ENCODE measurements around the gene C6. TPM values are rescaled to one million over a fixed set of nuclear protein-coding genes. Genes with fewer than 3 reads are reported as not detected.

C6 gene
- total and polyA plus RNA-seq, 10 of the 15 experiments (the other 5 are each of a cell fraction or from before 2014, with no cell fraction given), result 0.31 TPM; not detected in 9

GRCh38 chr5:41256400-41256799, 43.1 kb upstream of the C6 start:
- SMC1A ChIA-PET (ENCODE audit: uncharacterized antibody, unreplicated experiment), result no interaction called here
- no peaks in the 10 kb centered on the region for H3K9me3 ChIP-seq (replicated peaks; ENCODE audit: control insufficient read depth, insufficient read depth, low read length)
- H3K36me3 ChIP-seq (ENCODE audit: control insufficient read depth in 2 of 2, insufficient read depth in 2 of 2, low read length in 1 of 2), result no peaks in the 10 kb centered on the region
- in situ Hi-C loops (cut with MboI), result no loop called here
- no peaks in the 10 kb centered on the region for H3K4me1 ChIP-seq (ENCODE audit: control insufficient read depth, insufficient read depth, low read length)
- intact Hi-C loops (cut with micrococcal nuclease; ENCODE audit: unreplicated experiment), result no loop called here
- H3K4me3 ChIP-seq, result no peak overlapping the region
- CTCF ChIA-PET, result no interaction called here
- H3K4me2 ChIP-seq (ENCODE audit: control insufficient read depth, insufficient read depth), result no peak overlapping the region
- no peak overlapping the region for H3K9ac ChIP-seq (ENCODE audit: control insufficient read depth, insufficient read depth, low read length)
- no peak for ATAC-seq
- FAIRE-seq, result no peak
- POLR2A ChIA-PET, result no interaction called here
- DNase-seq (ENCODE audit: low read depth, low spot score), result no peak
- 30% methylated on average over 4 of the region's 4 CpGs for WGBS (ENCODE audit: insufficient coverage, insufficient replicate concordance, low lambda C conversion rate, missing lambda C conversion rate)
- H3K27me3 ChIP-seq (replicated peaks in 1 of 2; ENCODE audit: control insufficient read depth in 2 of 2, insufficient read depth in 2 of 2, low read length in 1 of 2), result no peaks in the 10 kb centered on the region
- no peaks in the 10 kb centered on the region for H4K20me1 ChIP-seq (ENCODE audit: control insufficient read depth, insufficient read depth)
- BruUV-seq (replicated peaks), result no TSS peak
- H3K79me2 ChIP-seq (ENCODE audit: control insufficient read depth, insufficient read depth, low read length), result no peaks in the 10 kb centered on the region
- H3K27ac ChIP-seq (ENCODE audit: control insufficient read depth, insufficient read depth), result no peak overlapping the region
- RAD21 ChIA-PET (ENCODE audit: unreplicated experiment), result no interaction called here
- H2AFZ ChIP-seq (ENCODE audit: control insufficient read depth, low read depth, low read length), result no peak overlapping the region
- TF ChIP-seq ZNF24 (IDR thresholded peaks at IDR 0.05) (no peak), MEF2A (IDR thresholded peaks at IDR 0.05; ENCODE audit: insufficient read depth, low read depth, low read length) (no peak), SMARCA5 (IDR thresholded peaks at IDR 0.05) (no peak), MTA2 (IDR thresholded peaks at IDR 0.05; ENCODE audit: low read depth) (no peak), TARDBP (IDR thresholded peaks at IDR 0.05; ENCODE audit: borderline replicate concordance) (no peak), IKZF2 (IDR thresholded peaks at IDR 0.05) (no peak), CBX3 (IDR thresholded peaks at IDR 0.05; ENCODE audit: borderline replicate concordance, low read depth) (no peak), MXI1 (IDR thresholded peaks at IDR 0.05; ENCODE audit: low read depth, low read length) (no peak), ZBTB11 (CRISPR knock-in tag; IDR thresholded peaks at IDR 0.05) (no peak), PRDM15 (CRISPR knock-in tag; IDR thresholded peaks at IDR 0.05) (no peak), E2F4 (IDR thresholded peaks at IDR 0.05; ENCODE audit: low read depth, low read length) (no peak), WRNIP1 (IDR thresholded peaks at IDR 0.05; ENCODE audit: borderline replicate concordance, low read depth, low read length) (no peak), SREBF2 (IDR thresholded peaks at IDR 0.05; ENCODE audit: low read length) (no peak), ATF2 (IDR thresholded peaks at IDR 0.05; ENCODE audit: low read length) (no peak), FOXK2 (IDR thresholded peaks at IDR 0.05) (no peak)
